KMS-11 (cell line): ENCODE results near the gene EVI5L.

Source experiments
- H2AFZ ChIP-seq: fragments of 200-600 bp; sonication (generic); 2 replicates; pipeline ENCODE4 v1.6.1; 2016; ENCODE audit warnings: antibody characterized with exemption, mixed run types, low read depth
- H3K27ac ChIP-seq: fragments of 200-600 bp; sonication (generic); 2 replicates; pipeline ENCODE4 v1.6.1; 2016; ENCODE audit warnings: mild to moderate bottlenecking, mixed run types
- H3K27me3 ChIP-seq: fragments of 200-600 bp; sonication (generic); 2 replicates; pipeline ENCODE4 v1.6.1; 2017; ENCODE audit warnings: mild to moderate bottlenecking, low read depth, mixed run types, moderate library complexity; ENCODE audit not compliant: insufficient read depth
- H3K36me3 ChIP-seq: fragments of 200-600 bp; sonication (generic); 2 replicates; pipeline ENCODE4 v1.6.1; 2017; ENCODE audit warnings: mild to moderate bottlenecking, mixed run types; ENCODE audit not compliant: insufficient read depth
- H3K4me1 ChIP-seq: fragments of 200-600 bp; sonication (generic); 2 replicates; pipeline ENCODE4 v1.6.1; 2016; ENCODE audit warnings: mild to moderate bottlenecking, low read depth, mixed run types; ENCODE audit not compliant: poor library complexity, severe bottlenecking
- H3K4me2 ChIP-seq: fragments of 200-600 bp; sonication (generic); 2 replicates; pipeline ENCODE4 v1.7.0; 2016; ENCODE audit warnings: mild to moderate bottlenecking, mixed run types
- H3K4me3 ChIP-seq: fragments of 200-600 bp; sonication (generic); IDR thresholded peaks from 2 replicates; pipeline ENCODE4 v1.6.1; 2017; ENCODE audit warnings: low read depth, low read length, mixed read lengths; ENCODE audit not compliant: insufficient read depth
- H3K79me2 ChIP-seq: fragments of 200-600 bp; sonication (generic); 2 replicates; pipeline ENCODE4 v1.6.1; 2016; ENCODE audit warnings: low read depth, mixed run types; ENCODE audit not compliant: insufficient read depth
- H3K9ac ChIP-seq: fragments of 200-600 bp; sonication (generic); 2 replicates; pipeline ENCODE4 v1.6.1; 2016; ENCODE audit warnings: mild to moderate bottlenecking, mixed run types
- H4K20me1 ChIP-seq: fragments of 200-600 bp; sonication (generic); 2 replicates; pipeline ENCODE4 v1.6.1; 2016; ENCODE audit warnings: mild to moderate bottlenecking, mixed run types; ENCODE audit not compliant: insufficient read depth
- TF ChIP-seq, protein P1 (sequence below): fragments of 200-600 bp; sonication (generic); conservative IDR thresholded peaks from 2 replicates; pipeline ENCODE4 v1.6.1; 2017; ENCODE audit warnings: low read depth, mild to moderate bottlenecking, antibody characterized with exemption, low read length, moderate library complexity, mixed read lengths

The EVI5L gene

DNA sequence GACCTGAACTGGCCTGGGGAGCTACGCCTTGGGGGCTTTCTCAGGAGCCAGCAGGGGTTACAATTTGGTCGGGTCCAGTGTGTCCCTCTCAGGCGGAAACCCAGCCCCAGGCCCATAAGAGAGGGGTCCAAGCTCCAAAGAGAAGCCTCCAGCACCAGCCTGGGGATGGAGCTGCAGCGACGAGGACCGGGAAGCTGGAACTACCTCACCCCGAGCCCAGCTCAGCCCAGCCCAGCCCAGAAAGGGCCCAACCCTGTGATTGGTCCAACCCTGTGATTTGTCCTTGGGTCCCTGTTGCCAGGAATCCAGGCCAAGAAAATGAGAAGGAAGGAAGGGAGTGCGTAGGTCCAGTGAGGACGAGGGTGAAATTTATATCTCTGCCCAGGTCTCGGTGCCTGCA is 42.9 kb upstream of the EVI5L start:
- H3K4me3 ChIP-seq: no peak overlapping the region

DNA sequence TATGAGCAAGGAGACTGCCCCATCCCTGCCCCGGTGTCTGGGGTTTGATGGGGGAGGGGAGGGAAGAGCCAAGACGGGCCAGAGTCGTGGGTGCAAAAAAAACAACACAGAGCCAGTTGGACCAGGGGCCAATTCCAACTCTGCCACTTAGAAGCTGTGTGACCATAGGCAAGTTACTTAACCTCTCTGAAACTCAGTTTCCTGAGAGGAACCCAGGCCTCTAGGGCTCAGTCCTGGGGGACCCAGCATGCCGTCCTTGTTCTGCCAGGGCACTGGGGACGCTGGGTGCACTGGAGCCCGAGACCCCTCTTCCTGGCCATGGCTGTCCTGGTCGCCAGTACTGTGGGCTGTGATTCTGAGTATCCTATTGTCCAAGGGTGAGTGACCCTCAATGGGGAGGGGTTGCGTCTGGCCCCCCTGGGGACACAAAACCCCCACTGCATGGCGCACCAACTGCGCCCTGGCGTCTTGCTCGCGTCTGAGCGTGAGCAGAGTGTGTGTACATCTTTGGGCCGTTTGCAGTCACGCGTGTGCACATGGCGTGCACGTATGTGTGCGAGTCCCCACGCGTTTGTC is 42.3 kb upstream of the EVI5L start:
- Histone ChIP-seq H3K4me2 (no peak overlapping the region), H3K9ac (no peak overlapping the region), H3K27me3 (peaks cover 21% of the 10 kb centered on the region; the same call in 1 of the 2 replicates), H3K36me3 (no peaks in the 10 kb centered on the region), H3K4me1 (no peaks in the 10 kb centered on the region), H3K4me3 (no peak overlapping the region), H2AFZ (no peak overlapping the region), H3K27ac (no peak overlapping the region), H4K20me1 (no peaks in the 10 kb centered on the region), H3K79me2 (no peaks in the 10 kb centered on the region)
- TF ChIP-seq, protein P1, sequence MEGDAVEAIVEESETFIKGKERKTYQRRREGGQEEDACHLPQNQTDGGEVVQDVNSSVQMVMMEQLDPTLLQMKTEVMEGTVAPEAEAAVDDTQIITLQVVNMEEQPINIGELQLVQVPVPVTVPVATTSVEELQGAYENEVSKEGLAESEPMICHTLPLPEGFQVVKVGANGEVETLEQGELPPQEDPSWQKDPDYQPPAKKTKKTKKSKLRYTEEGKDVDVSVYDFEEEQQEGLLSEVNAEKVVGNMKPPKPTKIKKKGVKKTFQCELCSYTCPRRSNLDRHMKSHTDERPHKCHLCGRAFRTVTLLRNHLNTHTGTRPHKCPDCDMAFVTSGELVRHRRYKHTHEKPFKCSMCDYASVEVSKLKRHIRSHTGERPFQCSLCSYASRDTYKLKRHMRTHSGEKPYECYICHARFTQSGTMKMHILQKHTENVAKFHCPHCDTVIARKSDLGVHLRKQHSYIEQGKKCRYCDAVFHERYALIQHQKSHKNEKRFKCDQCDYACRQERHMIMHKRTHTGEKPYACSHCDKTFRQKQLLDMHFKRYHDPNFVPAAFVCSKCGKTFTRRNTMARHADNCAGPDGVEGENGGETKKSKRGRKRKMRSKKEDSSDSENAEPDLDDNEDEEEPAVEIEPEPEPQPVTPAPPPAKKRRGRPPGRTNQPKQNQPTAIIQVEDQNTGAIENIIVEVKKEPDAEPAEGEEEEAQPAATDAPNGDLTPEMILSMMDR: no peak

More for the DNA sequence above, 42.9 kb upstream of the EVI5L start:
- Histone ChIP-seq H3K79me2 (no peaks in the 10 kb centered on the region), H3K4me2 (no peak overlapping the region), H2AFZ (no peak overlapping the region), H3K9ac (no peak overlapping the region), H3K36me3 (no peaks in the 10 kb centered on the region), H3K27ac (no peak overlapping the region), H4K20me1 (no peaks in the 10 kb centered on the region), H3K4me1 (no peaks in the 10 kb centered on the region), H3K27me3 (peaks cover 20% of the 10 kb centered on the region)
- TF ChIP-seq, protein P1: no peak

DNA sequence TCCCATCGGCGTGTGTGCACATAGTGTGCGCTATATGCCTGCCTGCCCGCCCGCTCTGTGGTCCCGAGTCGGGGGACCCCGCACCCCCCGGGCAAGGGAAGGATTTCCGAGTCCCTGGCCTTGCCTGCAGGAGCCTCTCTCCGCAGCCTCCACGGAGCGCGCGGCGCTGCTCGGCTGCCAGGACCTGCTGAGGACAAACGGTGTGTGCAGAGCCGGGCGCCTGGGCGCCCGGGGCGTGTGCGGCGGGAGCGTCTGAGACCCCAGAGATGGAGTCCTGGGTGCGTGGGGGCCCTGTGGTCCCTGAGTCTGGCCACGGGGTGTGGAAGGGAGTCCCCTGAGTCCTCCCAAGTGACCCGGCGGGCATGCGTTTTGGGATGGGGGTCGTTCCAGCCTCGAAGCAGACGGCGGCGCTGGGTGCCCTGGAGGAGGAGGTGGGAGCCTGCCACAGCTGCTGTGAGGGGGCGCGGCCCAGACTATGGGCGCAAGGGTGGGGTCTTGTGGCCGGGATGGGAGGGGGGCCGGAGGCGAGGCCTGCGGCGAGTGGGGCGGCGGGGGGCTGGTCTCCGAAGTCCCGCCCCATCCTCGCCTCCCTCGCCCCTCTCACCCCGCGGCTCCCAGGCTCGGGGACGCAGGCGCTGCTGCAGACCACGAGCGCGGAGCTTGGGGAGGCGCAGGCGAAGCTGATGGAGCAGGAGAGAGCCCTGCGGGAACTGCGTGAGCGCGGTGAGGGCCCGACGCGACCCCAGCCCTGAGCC is 41.7 kb upstream of the EVI5L start:
- Histone ChIP-seq H3K9ac (no peak overlapping the region), H3K79me2 (no peaks in the 10 kb centered on the region), H3K27ac (no peak overlapping the region), H3K4me3 (no peak overlapping the region), H2AFZ (no peak overlapping the region), H3K36me3 (no peaks in the 10 kb centered on the region), H3K4me1 (no peaks in the 10 kb centered on the region), H4K20me1 (no peaks in the 10 kb centered on the region), H3K4me2 (no peak overlapping the region), H3K27me3 (peaks cover 19% of the 10 kb centered on the region; the same call in 1 of the 2 replicates)
- TF ChIP-seq, protein P1: no peak

DNA sequence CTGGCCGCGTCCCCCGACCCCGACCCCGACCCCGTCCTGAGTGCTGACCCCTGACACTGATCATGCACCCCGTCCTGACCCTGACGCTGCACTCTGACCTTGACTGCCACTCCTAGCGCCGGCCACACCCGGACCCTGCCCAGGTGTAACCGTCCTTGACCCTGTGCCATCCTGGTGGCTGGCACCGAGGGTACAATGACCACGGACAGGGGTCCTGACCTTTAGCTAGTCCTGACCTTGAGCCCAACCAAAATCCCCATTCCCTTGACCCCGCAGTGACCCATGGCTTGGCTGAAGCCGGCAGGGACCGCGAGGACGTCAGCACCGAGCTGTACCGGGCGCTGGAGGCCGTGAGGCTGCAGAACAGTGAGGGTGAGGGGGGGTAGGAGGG is 41.1 kb upstream of the EVI5L start:
- Histone ChIP-seq H4K20me1 (no peaks in the 10 kb centered on the region), H3K4me2 (no peak overlapping the region), H3K36me3 (no peaks in the 10 kb centered on the region), H3K9ac (no peak overlapping the region), H3K4me1 (no peaks in the 10 kb centered on the region), H3K27ac (no peak overlapping the region), H3K79me2 (no peaks in the 10 kb centered on the region), H2AFZ (no peak overlapping the region), H3K27me3 (peaks cover 13% of the 10 kb centered on the region; the same call in 1 of the 2 replicates), H3K4me3 (no peak overlapping the region)
- TF ChIP-seq, protein P1: no peak
